Activated CD4-positive, alpha-beta T cell treated with anti-CD3 and anti-CD28 coated beads, Interleukin-2, amount 50 U/mL, for 24 hours (primary cell): ENCODE results near the gene GRIN2A.

Experiments
- DNase-seq, 2 donors: peaks; one replicate each; pipeline ENCODE4 v3.0.0-alpha.2; 2020; ENCODE audit warnings: low read depth in 1 of 2, low spot score in 1 of 2

The GRIN2A gene

GRCh38 chr16:10037751-10038150, 144.5 kb downstream of the GRIN2A start:
- no peak for DNase-seq

- no peak for DNase-seq
Measured at GRCh38 chr16:10036956-10037355, 145.3 kb downstream of the GRIN2A start.

DNA sequence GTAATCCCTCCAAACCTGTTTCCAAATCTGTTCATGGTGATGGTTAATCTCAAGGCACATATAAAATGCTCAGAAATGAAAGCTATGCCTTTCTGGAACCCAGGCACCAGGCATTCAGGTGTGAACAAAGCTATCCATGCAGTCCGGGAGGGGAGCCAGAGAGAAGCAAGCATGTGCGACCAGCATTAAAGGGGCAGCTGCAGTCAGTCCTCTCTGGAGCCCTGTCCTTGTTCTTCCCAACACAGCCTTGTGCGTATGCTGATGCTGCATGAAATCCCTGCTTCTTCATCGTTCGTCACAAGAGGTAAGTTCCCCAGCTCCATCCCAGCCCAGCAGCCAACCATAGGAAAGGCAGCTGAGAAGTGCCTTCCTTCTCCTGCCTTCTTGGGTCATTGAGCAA, 148.7 kb downstream of the GRIN2A start:
- DNase-seq = no peak

DNA sequence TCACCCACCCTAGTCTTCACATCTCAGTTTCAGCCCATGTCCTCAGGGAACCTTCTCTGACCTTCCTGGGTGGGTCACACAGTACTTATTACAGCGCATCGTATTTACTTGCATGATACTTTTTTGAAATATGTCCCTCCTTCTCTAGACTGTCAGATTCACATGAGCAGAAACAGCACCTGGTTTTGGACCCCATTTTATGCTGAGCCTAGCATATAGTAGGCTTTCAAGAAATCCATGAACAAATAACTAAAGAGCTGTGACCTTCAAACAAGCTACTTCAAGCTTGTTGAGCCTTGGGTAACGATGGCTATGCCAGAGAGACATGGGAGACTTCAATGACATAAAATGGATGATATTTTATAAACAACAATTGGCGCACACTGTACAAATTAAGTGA, 150.3 kb downstream of the GRIN2A start:
- no peak for DNase-seq

DNA sequence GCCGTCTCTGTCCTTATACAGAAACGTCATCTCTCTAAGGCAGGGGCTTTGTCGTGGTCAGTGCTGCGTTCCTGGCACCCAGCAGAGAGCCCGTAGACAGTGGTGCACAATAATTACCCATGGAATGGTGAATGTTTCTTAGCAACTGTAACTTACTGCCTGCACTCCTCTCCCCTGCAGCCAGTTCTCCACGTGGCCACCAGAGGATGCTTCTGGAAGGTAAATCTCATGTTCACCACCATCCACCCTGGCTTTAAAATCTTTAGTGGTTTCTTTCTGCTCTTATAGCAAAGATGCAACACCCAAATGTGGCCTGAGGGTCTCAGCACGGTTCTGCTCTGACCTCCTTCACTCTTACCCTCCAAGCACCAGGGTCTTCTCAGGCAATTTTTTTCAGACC, 150.8 kb downstream of the GRIN2A start:
- DNase-seq = no peak

- DNase-seq = no peak
Measured at GRCh38 chr16:10028644-10029043, 153.6 kb downstream of the GRIN2A start.

GRCh38 chr16:10027553-10027952, 154.7 kb downstream of the GRIN2A start:
- no peak for DNase-seq

- no peak for DNase-seq
Measured at GRCh38 chr16:10026593-10026992, 155.6 kb downstream of the GRIN2A start.

- DNase-seq = no peak
Measured at GRCh38 chr16:10022098-10022497, 160.1 kb downstream of the GRIN2A start.

GRCh38 chr16:10020866-10021265, 161.4 kb downstream of the GRIN2A start:
- no peak for DNase-seq

- no peak for DNase-seq
Measured at GRCh38 chr16:10016752-10017151, 165.5 kb downstream of the GRIN2A start.

GRCh38 chr16:10015397-10015796, 166.8 kb downstream of the GRIN2A start:
- DNase-seq = no peak

DNA sequence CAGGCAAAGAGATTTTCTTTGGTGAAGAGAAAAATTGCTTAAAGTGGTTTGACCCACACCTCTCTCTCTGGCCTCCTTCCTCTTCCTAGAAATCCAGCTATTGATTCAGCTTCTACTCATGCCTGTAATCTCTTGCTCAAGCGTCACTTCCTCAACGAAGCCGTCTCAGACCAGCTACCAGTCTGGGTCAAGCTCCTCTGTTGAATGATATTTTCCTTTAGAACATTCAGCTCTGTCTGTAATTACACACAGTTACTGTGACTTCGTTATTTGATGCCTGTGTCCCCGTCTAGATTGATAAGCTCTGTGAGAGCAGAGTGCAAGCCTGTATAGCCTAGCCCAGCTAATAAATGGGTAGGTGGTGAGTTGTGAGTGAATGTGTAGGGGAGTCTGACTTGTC, 168.5 kb downstream of the GRIN2A start:
- no peak for DNase-seq

DNA sequence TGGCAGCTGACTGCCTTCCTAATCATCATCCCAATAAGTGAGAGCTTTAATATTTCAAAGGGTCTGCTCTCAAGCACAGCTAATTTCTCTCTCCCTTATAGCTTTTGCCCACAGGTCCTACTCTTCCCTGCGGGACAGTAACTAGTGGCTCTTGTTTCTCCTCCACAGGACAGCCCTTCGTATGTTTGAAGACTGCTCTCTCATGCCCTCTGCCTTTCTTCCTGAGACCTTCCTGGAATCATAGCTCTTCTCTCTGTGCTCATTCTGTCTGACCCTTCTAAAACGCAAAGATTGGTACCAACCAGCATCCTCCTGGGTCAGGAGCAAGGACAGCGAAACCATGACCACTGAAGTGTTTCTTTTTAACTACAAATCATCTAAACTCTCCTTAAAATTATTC, 168.9 kb downstream of the GRIN2A start:
- DNase-seq = no peak

- no peak for DNase-seq
Measured at GRCh38 chr16:10009684-10010083, 172.5 kb downstream of the GRIN2A start.

DNA sequence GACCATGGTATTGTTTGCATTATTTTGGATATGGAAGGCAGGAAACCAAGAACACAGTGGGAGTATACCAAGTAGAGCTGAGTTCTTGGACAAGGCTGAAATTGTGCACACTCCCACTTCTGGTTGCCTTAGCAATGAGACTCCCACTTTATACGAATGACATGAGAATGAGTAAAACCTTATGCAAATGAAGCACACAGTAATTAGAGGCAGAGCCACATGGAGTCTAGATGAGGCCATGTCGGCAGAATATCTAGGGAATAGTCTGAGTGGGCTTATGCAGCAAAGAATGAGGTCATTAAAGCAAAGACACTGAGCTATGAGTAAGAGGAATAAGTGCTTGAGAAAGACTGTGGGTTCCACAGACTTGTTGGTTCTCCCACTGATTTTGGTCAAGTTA, 178.7 kb downstream of the GRIN2A start:
- DNase-seq = no peak

DNA sequence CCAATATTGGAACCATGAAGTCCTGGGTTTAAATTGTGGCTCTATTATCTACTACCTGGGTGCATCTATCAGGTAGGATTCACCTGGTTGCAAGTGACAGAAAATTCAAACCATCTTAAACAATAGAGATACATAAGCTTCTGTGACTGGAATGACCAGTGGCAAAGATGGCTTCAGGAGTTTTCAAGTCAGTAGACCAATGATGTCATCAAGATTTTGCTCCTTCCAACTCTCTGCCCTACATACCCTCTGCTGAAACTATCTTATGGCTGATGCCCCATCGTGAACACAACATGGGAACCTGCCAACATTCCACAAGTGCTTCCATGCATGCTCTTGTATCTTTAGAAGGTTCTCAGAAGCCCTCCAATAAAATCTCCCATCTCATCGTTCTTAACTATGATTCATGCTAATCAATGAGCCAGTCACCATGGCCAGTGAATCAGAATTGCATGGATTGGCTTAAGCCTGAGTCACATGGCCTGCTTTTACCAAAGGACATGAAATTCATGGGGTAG, 180.9 kb downstream of the GRIN2A start:
- no peak for DNase-seq

DNA sequence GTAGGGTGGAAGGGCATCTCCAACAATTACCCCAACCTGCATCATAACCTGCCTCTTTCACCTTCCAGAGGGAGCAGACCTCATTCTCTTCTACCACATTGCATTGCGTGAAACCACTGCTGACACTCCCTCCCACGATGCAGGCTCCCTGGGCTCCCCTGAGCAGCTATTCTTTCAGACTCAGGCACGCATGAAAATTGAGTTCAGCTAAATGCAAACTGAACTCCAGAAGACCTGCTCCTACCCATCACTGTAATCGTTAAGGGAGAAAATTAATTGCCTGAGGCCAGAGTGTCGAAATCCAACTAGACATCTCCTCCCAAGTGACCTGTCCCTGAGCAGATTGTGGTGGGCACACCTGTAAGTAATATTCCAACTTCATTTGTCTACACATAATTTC, 186.0 kb downstream of the GRIN2A start:
- no peak for DNase-seq

GRCh38 chr16:9992441-9992840, 189.8 kb downstream of the GRIN2A start:
- DNase-seq = no peak

- no peak for DNase-seq
Measured at GRCh38 chr16:9980981-9981380, 201.2 kb downstream of the GRIN2A start.

DNA sequence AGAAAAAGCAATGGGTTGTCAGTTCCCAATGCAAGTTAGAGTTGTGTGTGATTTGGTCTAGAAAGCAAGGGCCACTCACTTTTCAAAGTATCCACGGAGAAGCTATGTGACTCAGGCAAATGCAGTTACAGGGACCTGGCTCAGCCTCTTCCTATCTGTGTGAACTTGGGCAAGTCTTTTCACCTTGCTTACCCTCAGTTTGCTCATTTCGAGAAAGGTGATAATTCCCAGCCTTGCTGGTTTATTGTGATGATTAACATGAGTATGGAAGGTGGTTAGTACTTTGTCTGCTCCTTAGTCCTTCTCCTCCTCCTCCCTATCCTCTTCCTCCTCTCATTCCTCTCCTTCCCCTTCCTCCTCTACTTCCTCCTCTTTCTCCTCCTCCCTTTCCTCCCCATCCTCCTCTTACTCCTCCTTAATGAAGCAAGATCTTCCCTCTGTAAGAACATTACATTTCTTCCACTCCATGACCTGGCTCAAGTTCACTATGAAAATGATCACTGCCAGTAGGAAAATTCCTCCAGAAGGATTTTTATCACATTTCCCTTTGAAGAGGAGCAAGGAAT, 204.0 kb downstream of the GRIN2A start:
- DNase-seq = no peak

DNA sequence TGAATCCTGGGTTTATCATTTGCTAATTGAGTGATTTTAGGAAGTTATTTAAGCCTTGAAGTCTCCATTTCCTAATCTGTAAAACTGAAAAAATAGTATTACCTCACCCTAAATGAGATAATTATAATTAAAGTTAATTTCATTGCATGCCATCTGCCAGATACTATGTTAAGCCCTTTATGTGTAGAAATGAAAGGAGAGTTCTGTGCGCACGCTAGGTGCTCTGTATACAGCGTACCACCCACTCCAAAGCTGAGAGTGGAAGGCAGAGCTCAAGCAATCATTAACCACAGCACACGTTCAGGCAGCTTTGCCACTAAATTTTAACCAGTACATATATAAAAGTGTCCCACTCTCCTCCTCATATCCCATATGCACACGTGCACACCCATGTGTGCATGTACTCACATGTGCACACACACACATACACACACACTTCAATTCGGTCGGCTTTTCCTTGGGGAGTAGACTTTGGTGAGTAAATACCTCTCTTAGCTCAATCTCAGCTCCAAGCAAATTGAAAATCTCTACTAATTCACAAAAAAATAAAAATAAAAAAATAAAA, 204.8 kb downstream of the GRIN2A start:
- no peak for DNase-seq

GRCh38 chr16:9976601-9977000, 205.6 kb downstream of the GRIN2A start:
- DNase-seq = no peak
